Stomach (tissue), 9 donors: ENCODE data around the gene WDR70. TPM values are rescaled to one million over a fixed set of nuclear protein-coding genes. Genes with fewer than 3 reads are reported as not detected.

Source experiments
- DNase-seq, 2 donors: peaks; one replicate each; pipeline versions ENCODE4 v3.0.0 to v3.0.0-alpha.2; 2013 to 2019
- H3K27ac ChIP-seq, 5 donors: fragments of 200-600 bp in 4 of 5; sonication (generic) in 4 of 5; one replicate each; pipeline ENCODE4 v1.5.1; 2013 to 2019; ENCODE audit warnings: mild to moderate bottlenecking in 1 of 5, moderate library complexity in 1 of 5
- H3K27me3 ChIP-seq, 3 donors: fragments of 200-600 bp; sonication (generic); one replicate each; pipeline ENCODE4 v1.5.1; 2017 to 2019; ENCODE audit warnings: mixed run types in 1 of 3
- H3K36me3 ChIP-seq, 4 donors: fragments of 200-600 bp; sonication (generic); 1 replicate in 3 of 4; 2 replicates in 1 of 4; pipeline ENCODE4 v1.5.1; 2016 to 2019
- H3K4me1 ChIP-seq, 4 donors: fragments of 200-600 bp; sonication (generic); one replicate each; pipeline ENCODE4 v1.5.1; 2016 to 2019
- H3K4me3 ChIP-seq, 4 donors: fragments of 200-600 bp; sonication (generic) in 3 of 4; one replicate each; pipeline ENCODE4 v1.5.1; 2016 to 2019; ENCODE audit warnings: mild to moderate bottlenecking in 1 of 4
- H3K9me3 ChIP-seq, 4 donors: fragments of 200-600 bp; sonication (generic); one replicate each; pipeline ENCODE4 v1.5.1; 2016 to 2019
- CTCF ChIP-seq, 7 experiments: fragments of 450-650 bp in 4 of 7; fragments of 200-600 bp in 3 of 7; sonication (generic) in 3 of 7; IDR thresholded peaks; one replicate each; pipeline ENCODE4 v1.5.1; 2016 to 2019; ENCODE audit warnings: antibody characterized with exemption in 7 of 7, control low read depth in 2 of 7, mild to moderate bottlenecking in 1 of 7
- EP300 ChIP-seq: sonication (generic); formaldehyde crosslinking; IDR thresholded peaks from one replicate; pipeline ENCODE4 v1.6.1; 2017; ENCODE audit warnings: antibody characterized with exemption
- POLR2A ChIP-seq, 4 donors: fragments of 450-650 bp; IDR thresholded peaks; one replicate each; pipeline ENCODE4 v1.6.1; 2016; ENCODE audit warnings: antibody characterized with exemption in 4 of 4, control low read depth in 2 of 4, mild to moderate bottlenecking in 1 of 4, moderate library complexity in 1 of 4
- POLR2AphosphoS5 ChIP-seq, 3 donors: sonication (generic); formaldehyde crosslinking; IDR thresholded peaks; one replicate each; pipeline ENCODE4 v1.6.1; 2016; ENCODE audit warnings: antibody characterized with exemption in 3 of 3
- WGBS, 5 donors: extraction: QIAGEN DNeasy Blood & Tissue Kit in 3 of 5; methylation state at CpG; one replicate each; pipeline versions ENCODE4 v1.1.5 to v1.1.7; 2013 to 2018; 5-methylcytosine and 5-hydroxymethylcytosine counted together
- intact Hi-C: fragments of 100-400 bp; cut with DNase I; formaldehyde crosslinking; loops from one replicate; pipeline ENCODE4 v1.15.1; 2023; ENCODE audit warnings: low total_unique reads
- polyA plus RNA-seq, 3 donors: library from polyadenylated mRNA; stranded (reverse); fragments of 200-250 nt; gene quantifications; one replicate each; pipeline ENCODE4 v1.2.3, GENCODE V29; 2013
- total RNA-seq, 5 donors: library from RNA; depleted of rRNA; stranded (reverse); fragments of >200 nt; gene quantifications; one replicate each; pipeline versions ENCODE4 v1.1.0 to v1.2.3, GENCODE V29; 2014 to 2016
- donor health status: healthy with polysubstance abuse.
- donor health status: Bipolar disorder and iron deficiency.
- donor health status: healthy.

Gene WDR70
- total and polyA plus RNA-seq, 8 donors = 13.0 to 131 (median 35.0) TPM

GRCh38 chr5:37557734-37558293, 178.7 kb downstream of the WDR70 start:
- DNase-seq = no peak
- WGBS, 5 donors = 74 to 91% (median 89%) methylated on average over 2 of the region's 2 CpGs
- intact Hi-C loops = no loop called here

GRCh38 chr5:37565062-37565670, 186.0 kb downstream of the WDR70 start:
- Histone ChIP-seq H3K36me3 (no peaks in the 10 kb centered on the region), H3K4me3 (no peak overlapping the region), H3K27ac (no peak overlapping the region), H3K27me3 (no peaks in the 10 kb centered on the region), H3K9me3 (no peaks in the 10 kb centered on the region), H3K4me1 (peaks cover 0 to 10% (median 5%) of the 10 kb centered on the region in 4 donors)
- no peak for DNase-seq
- no peak for TF ChIP-seq POLR2AphosphoS5 (IDR thresholded peaks at IDR 0.05)
- no peak for TF ChIP-seq EP300
- TF ChIP-seq CTCF (IDR thresholded peaks at IDR 0.05) = no peak
- TF ChIP-seq POLR2A (IDR thresholded peaks at IDR 0.05) = no peak
- 70 to 83% (median 76%) methylated on average over 2 of the region's 2 CpGs for WGBS, 5 donors
- intact Hi-C loops = no loop called here

More at GRCh38 chr5:37557734-37558293, 178.7 kb downstream of the WDR70 start:
- H3K36me3 ChIP-seq = no peaks in the 10 kb centered on the region
- no peak overlapping the region for H3K4me3 ChIP-seq
- no peak overlapping the region for H3K27ac ChIP-seq
- no peak for TF ChIP-seq EP300
- no peak for TF ChIP-seq POLR2A (IDR thresholded peaks at IDR 0.05)
- H3K4me1 ChIP-seq = peaks cover 0 to 9% (median 4%) of the 10 kb centered on the region in 4 donors
- H3K9me3 ChIP-seq = no peaks in the 10 kb centered on the region
- no peaks in the 10 kb centered on the region for H3K27me3 ChIP-seq

GRCh38 chr5:37567566-37567965, 188.4 kb downstream of the WDR70 start:
- intact Hi-C loops = no loop called here
- H3K9me3 ChIP-seq = no peaks in the 10 kb centered on the region
- H3K27ac ChIP-seq = no peak overlapping the region

DNA sequence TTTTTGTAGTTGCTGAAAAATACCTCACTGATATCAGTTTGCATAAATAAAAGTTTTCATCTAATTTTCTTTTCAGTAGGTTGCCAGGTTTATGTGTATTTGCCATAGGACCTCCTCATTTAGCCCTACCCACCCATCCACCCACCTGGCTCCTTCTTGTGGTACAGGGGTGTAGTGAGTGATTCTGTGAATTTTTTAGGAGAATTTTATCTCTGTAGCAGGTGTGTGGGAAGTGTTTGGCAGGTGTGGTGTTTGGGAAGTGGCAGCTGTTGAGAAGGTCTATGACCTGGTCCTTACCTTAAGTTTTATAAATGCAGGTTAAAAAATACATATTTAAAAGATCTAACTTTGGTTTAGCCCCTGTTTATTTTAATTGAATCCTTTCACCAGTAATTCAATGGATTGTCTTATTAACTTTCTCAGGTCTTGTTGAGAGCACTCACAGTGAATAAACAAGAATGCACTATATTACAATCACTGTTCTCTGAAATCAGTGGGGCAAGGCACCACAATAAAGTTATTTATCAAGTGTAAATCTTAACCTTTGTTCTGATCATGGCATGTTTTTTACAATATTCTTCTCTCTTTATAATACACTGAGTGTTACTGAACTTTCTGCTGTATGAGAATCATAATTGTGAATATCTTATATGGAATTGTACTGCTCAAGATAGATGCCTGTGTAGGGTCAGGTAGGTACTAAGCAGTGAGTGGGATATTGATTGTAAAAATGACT, 189.1 kb downstream of the WDR70 start:
- no peak for TF ChIP-seq POLR2AphosphoS5 (IDR thresholded peaks at IDR 0.05)
- TF ChIP-seq POLR2A (IDR thresholded peaks at IDR 0.05) = no peak
- no peak for TF ChIP-seq EP300
- no peak for TF ChIP-seq CTCF (IDR thresholded peaks at IDR 0.05)
- H3K4me1 ChIP-seq = peaks cover 0 to 10% (median 5%) of the 10 kb centered on the region in 4 donors
- H3K27ac ChIP-seq = no peak overlapping the region
- no peaks in the 10 kb centered on the region for H3K9me3 ChIP-seq
- intact Hi-C loops = no loop called here
- H3K36me3 ChIP-seq = no peaks in the 10 kb centered on the region
- H3K27me3 ChIP-seq = no peaks in the 10 kb centered on the region
- no peak for DNase-seq
- no peak overlapping the region for H3K4me3 ChIP-seq

More at GRCh38 chr5:37567566-37567965, 188.4 kb downstream of the WDR70 start:
- Histone ChIP-seq H3K4me3 (no peak overlapping the region), H3K4me1 (peaks cover 0 to 10% (median 5%) of the 10 kb centered on the region in 4 donors), H3K36me3 (no peaks in the 10 kb centered on the region), H3K27me3 (no peaks in the 10 kb centered on the region)
- no peak for TF ChIP-seq POLR2AphosphoS5 (IDR thresholded peaks at IDR 0.05)
- no peak for TF ChIP-seq EP300
- TF ChIP-seq CTCF (IDR thresholded peaks at IDR 0.05) = no peak
- no peak for TF ChIP-seq POLR2A (IDR thresholded peaks at IDR 0.05)
- no peak for DNase-seq
- WGBS, 5 donors = 82 to 91% (median 88%) methylated on average over 3 of the region's 3 CpGs
